MM.1S (cell line): ENCODE measurements around the gene B3GNT4.

Experiments
- CTCF ChIP-seq: fragments of 300-600 bp; sonication (generic); IDR thresholded peaks from 2 replicates; pipeline ENCODE4 v1.5.1; 2016; ENCODE audit warnings: antibody characterized with exemption, low read length, mixed read lengths
- EZH2 ChIP-seq: fragments of 300-600 bp; sonication (generic); optimal IDR thresholded peaks from 2 replicates; pipeline ENCODE3; 2017; ENCODE audit warnings: low read depth, mild to moderate bottlenecking, antibody characterized with exemption, low read length, mixed read lengths
- EZH2phosphoT487 ChIP-seq: fragments of 300-600 bp; sonication (generic); IDR thresholded peaks from 2 replicates; pipeline ENCODE4 v1.6.1; 2018; ENCODE audit warnings: antibody characterized with exemption, low read length

DNA sequence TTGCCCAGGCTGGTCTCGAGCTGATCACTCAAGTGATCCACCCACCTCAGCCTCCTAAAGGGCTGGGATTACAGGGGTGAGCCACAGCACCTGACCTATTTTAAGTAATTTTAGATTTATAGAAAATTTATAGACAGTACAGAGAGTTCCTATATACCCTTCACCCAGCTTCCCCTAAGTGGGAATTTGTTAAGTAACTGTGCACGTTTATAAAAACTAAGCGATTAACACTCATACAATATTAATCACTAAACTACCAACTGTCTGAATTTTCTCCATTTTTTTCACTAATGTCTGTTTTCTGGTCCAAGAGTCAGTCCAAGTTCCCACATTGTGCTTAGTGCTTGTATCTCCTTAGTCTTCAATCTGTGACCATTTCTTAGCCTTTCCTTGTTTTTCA, 35.0 kb upstream of the B3GNT4 start:
- TF ChIP-seq CTCF (no peak), EZH2phosphoT487 (no peak), EZH2 (no peak)
